ENCODE measurements around the gene CD164.

DNA sequence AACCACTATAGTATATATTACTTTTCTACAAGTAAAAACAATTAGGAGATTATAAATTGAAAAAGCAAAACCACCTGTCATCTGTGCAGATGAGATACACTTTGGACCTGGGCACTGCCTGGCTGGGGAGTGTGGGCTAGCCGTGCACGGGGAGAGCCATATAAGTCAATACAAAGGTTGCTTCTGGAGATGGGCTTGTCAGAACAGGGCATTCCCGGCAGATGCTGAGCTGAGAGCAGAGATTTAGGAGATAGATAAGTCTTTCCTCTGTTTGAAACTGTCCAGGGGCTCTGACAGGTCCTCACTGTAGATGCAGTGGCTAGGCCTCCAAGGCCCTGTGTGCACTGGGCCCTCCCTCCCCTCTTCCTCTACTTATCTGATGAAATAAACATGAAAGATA is 34.5 kb downstream of the CD164 start:
- TF ChIP-seq, protein P1, sequence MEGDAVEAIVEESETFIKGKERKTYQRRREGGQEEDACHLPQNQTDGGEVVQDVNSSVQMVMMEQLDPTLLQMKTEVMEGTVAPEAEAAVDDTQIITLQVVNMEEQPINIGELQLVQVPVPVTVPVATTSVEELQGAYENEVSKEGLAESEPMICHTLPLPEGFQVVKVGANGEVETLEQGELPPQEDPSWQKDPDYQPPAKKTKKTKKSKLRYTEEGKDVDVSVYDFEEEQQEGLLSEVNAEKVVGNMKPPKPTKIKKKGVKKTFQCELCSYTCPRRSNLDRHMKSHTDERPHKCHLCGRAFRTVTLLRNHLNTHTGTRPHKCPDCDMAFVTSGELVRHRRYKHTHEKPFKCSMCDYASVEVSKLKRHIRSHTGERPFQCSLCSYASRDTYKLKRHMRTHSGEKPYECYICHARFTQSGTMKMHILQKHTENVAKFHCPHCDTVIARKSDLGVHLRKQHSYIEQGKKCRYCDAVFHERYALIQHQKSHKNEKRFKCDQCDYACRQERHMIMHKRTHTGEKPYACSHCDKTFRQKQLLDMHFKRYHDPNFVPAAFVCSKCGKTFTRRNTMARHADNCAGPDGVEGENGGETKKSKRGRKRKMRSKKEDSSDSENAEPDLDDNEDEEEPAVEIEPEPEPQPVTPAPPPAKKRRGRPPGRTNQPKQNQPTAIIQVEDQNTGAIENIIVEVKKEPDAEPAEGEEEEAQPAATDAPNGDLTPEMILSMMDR (IDR thresholded peaks at IDR 0.05) = no peak
- TF ChIP-seq EP300 (IDR thresholded peaks at IDR 0.05) = no peak
- no peak for TF ChIP-seq POLR2A (IDR thresholded peaks at IDR 0.05)

Data from tibial nerve (tissue), 4 donors.